NCI-H187 treated with DMSO at 0.1 percent for 48 hours (cell line): ENCODE results near the gene RBM6.
"Not testable (repeated sequence)": the region's sequence is repeated elsewhere in the genome, so short reads cannot be mapped to it uniquely, and the experiment has no call there.

Source experiments
- DNase-seq: peaks from one replicate; lab custom pipeline; 2025; lab: John Stamatoyannopoulos, UW

The RBM6 gene

DNA sequence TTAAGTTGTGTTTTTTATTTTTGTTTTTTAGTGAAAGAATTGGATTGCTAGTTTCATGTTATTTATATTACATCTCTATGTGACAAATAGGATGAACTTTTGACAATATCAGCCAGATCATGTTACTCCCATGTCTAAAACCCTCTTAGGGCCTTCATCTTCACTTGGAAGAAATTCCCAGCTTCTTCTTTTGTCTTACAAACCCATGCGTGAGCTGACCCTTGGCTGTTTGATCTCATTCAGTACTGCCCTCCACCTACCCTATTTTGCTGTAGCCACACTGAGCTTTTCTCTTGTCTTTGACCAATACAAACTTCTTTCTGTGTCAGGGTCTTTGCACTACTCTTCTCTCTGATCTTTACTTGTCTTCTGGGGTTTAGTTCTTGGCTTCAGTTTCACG lies 37.0 kb downstream of the RBM6 start:
- no peak for DNase-seq

DNA sequence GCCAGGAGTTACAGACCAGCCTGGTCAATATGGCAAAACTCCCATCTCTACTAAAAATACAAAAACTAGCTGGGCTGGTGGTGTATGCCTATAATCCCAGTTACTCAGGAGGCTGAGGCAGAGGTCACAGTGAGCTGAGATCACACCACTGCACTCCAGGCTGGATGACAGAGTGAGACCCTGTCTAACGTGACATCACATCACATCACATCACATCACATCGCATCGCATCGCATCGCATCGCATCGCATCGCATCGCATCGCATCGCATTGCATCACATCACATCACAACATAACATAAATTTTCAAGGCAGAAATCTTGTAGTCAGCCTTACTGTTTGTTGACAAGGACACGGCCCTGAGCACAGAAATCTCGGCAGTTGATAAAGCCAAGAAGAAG lies 44.4 kb downstream of the RBM6 start:
- no peak for DNase-seq

DNA sequence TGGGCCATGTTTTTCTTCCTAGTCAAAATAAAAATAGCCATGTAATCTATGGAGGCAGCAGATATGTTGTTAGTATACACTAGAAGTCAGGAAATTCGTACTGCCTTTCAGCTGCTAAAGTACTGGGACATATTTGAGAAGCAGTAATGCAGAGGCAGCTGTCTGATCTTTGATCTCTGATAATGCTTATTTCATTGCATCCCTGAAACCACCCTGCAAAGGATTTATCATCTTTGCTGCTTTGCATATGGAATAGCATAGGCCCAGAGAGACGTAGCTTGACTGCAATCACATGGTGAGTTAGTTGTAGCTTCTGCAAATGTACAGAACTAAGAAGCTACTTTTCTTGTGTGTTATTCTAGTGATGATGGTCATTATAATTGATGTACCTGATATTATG lies 52.4 kb downstream of the RBM6 start:
- no peak for DNase-seq

DNA sequence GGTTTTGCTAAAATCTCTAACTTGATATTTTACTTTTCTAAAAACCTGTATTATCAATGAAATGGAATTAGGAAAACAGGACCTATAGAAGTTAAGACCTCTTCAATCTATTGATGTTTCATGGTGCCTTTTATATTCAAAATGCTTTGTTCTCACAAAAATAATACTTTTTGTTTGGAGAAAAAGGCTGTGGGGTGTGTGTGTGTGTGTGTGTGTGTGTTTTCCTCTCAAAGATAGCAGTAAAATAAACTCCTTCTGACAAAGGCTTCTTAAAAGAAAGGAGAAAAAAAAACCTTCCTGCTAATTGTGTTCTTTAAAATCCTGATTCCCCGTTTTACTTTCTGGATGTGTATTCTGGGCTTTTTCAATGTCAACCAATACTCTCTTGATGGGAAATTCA lies 54.5 kb downstream of the RBM6 start:
- DNase-seq, result no peak

DNA sequence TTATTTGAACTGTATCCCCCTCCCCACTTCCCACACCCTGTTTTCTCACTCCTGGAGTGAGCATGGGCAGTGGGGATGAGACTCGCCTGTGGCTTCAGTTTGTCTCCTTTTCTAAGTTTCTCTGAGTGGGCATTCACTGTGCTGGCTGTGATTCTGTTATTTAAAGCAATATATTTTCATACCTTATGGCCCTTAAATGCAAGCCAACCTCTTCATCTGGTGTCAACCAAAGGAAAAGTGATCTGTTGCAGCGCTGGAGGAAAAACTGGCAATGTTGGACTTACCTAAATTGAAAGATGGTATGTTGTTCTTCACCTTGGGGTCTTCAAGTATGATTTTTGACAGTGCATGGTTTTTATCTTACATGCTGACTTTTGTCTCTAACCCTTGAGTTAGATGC lies 56.1 kb downstream of the RBM6 start:
- no peak for DNase-seq

DNA sequence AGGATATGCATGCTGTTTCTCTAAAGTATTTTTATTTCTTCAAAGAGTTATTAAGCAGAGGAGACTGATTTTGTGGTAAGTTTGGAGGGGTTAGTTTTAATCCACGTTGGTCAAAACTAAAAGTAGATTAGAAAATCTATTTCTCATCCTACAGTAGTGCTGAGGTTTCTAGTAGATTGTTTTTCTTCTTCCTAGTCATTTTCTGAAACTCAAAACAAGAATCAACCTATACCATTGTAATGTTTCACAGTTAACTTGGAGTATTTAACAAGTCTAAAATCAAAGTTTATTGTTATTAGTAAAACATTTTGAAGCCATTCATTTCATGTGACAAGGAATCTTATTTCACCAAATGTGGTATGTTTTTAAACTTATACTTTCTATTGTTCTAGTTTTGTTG lies 57.9 kb downstream of the RBM6 start:
- no peak for DNase-seq

DNA sequence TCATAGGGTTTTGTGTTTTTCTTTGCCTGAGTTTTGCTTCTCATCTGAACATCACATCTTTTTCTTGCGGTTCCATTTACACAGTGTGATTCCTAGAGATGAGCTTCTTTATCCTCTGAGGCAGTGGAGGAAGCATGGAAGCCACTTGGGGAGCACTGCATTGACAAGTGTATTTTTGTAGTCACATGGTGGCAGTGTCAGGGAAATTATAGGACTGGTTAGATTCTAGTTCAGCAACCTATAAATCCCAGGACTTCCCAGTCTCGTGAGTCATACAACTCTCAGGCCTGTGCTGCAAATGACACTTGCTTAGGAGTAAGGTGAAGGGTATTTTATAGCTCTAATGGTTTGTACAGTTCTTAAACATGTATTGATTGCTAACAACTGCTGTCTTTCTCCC lies 58.4 kb downstream of the RBM6 start:
- no peak for DNase-seq

DNA sequence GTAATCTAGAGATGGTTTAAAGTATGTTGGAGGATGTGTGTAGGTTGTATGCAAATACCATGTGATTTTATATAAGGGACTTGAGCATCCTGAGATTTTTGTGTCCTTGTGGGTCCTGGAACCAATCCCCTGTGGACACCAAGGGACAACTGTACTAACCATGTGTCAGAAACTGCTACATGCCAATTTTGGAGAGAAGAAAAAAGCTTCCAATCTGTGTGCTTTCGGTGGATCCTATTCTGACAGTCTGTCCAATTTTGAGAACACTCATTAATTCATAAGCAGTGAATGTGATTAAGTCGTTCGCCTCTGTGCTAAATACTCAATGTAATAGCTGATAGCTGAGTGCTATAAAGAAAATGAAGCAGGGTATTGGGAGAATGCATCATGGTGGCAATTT lies 61.6 kb downstream of the RBM6 start:
- no peak for DNase-seq

DNA sequence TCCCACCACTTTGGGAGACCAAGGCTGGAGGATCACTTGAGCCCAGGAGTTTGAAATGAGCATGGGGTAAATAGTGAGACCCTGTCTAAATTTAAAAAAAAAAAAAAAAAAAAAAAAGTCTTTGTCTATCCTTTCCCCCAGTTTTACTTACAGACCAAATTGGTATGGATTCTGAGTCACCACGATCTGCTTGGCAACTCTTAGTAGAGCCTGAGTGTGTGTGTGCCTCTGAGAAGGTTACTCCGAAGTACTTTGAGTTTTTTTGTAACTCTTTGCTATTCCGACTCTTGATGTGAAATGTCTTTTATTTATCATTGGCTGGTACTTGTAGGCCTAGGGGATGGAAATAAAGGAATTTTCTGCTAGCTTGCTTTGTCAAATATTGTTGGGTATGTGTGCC lies 63.3 kb downstream of the RBM6 start:
- no peak for DNase-seq

DNA sequence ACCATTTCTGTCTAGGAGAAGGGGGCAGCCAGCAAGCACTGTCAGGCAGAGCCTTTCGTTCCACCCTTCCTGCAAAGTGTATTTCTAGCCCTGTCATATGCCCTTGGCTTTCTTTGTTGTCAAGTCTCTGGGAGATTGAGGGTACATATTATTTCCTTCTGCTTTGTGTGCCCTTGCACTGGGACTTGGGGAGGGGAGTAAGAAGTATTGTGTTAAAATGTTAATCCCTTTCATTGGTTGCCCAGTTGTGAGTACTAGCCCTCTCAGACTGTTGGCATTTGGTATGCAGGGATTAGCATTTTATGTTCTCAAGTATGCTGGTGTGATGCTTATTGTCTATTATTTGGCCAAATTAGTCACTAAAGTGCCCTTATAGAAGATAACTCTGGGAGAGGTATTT lies 63.9 kb downstream of the RBM6 start:
- no peak for DNase-seq

DNA sequence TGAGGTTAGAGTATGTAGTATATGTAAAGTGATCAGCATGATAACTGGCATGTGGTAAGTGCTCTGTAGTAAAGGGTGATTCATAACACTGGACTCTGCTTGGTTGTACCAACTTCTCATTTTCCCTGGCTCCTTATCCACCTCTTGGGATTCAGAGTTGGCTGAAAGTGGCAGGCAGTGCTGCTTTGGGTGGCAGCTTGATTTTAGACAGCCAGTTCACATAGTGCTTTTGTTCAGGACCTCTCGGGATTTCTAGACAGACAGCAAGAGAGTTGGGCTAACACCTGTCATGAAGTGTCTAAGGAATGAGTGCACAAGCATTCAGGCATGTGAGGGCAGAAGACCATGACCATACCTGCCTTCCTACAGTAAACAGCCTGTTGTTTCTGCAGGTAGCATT lies 69.0 kb downstream of the RBM6 start:
- no peak for DNase-seq

DNA sequence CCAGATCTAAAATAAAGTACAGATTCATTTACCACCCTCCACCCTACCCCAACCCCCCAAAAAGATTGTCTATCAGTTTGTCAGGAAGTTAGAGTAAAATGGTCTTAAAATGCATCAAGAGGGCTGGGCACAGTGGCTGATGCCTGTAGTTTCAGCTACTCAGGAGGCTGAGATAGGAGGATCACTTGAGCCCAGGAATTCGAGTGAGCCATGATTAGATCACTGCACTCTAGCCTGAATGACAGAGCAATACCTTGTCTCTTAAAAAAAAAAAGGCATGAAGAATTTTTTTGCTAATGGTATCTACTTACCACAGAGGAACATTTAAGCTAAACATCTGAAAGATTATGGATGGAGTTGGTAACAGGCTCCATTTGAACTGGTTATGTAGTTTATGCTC lies 71.0 kb downstream of the RBM6 start:
- DNase-seq, result no peak

DNA sequence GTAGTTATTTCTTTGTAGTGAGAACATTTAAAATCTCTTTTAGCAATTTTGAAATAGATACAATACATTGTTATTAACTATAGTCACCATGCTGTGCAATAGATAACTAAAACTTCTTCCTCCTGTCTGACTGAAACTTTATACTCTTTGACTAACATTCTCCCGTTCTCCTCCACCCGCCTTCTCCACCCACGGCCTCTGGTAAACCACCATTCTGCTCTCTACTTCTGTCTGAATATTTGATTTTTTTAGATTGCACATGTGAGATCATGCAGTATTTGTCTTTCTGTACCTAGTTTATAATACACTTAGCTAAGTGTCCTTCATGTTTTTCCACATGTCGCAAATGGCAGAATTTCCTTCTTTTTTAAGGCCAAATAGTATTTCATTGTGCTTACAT lies 76.0 kb downstream of the RBM6 start:
- DNase-seq, result no peak

DNA sequence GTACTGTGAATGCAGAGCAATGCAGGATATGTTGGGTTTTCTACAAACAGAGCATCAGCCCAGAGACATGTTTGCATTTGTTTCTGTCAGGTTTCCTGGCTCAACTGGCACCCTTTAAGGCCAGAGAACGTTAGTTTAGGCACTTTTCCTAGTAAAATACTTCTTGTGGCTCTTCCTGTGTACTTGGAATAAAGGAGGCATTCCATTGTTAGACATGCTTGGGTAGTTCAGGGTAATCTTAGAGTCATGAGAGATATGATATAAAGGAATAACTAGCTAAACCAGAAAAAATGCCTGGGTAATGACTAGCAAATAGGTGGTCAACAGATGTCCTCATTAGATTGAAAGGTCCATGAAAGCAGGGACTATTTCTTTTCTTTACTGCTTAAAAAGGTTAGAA lies 88.4 kb downstream of the RBM6 start:
- DNase-seq, result no peak

DNA sequence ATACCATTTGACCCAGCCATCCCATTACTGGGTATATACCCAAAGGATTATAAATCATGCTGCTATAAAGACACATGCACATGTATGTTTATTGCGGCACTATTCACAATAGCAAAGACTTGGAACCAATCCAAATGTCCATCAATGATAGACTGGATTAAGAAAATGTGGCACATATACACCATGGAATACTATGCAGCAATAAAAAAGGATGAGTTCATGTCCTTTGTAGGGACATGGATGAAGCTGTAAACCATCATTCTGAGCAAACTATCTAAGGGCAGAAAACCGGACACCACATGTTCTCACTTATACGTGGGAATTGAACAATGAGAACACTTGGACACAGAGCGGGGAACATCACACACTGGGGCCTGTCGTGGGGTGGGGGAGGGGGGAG lies 91.3 kb downstream of the RBM6 start:
- not testable (repeated sequence) for DNase-seq

DNA sequence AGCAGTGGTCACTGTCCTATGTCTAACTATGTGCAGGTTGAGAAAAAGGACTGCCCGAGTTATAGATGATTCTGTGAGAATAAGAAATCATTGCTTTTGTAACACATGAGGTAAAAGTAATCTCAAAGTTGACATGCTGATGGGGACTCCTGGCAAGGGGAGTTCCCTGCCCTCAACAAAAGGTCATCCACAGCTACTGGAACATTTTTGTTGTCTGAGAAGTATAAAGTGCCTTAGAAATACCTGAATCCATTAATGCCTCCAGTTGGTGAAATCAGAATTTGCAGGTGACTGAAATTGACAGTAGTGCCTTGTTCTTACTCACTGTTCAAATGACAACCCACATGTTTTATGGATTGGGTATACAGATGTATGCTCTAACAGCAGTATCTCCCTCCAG lies 105.0 kb downstream of the RBM6 start:
- no peak for DNase-seq

DNA sequence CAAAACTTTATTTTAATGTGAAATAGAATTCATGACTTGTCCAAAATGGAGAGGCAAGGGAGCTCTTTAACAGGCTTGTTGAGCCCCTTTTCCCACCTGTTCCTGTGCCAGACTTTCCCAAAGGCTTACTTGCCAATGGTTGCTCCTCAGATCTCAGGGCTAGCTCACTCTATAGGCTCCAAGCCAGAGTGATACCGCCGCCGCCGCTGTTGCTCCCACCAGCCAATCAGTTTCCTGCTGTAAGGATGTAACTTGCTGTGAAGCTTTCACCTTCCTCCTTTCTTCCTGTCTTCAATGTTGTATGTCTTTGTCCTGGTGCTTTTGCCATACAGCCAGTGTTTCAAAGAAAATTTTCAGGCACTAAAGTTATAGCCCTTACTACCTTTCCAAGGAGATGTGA lies 107.5 kb downstream of the RBM6 start:
- DNase-seq, result no peak

DNA sequence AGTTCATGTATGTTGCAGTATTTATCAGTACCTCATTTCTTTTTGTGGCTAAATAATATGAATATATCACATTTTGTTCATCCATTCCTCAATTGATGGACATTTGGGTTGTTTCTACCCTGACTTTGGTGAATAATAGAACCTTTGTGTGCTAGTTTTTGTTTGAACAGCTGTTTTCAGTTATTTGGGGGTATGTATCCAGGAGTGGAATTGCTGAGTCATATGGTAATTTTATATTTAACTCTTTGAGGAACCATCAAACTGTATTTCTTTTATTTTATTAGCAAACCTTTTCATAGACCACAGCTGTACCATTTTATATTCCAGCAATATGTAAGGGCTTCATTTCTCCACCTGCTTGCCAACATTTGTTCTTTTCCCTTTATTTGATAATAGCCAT lies 110.4 kb downstream of the RBM6 start:
- no peak for DNase-seq

DNA sequence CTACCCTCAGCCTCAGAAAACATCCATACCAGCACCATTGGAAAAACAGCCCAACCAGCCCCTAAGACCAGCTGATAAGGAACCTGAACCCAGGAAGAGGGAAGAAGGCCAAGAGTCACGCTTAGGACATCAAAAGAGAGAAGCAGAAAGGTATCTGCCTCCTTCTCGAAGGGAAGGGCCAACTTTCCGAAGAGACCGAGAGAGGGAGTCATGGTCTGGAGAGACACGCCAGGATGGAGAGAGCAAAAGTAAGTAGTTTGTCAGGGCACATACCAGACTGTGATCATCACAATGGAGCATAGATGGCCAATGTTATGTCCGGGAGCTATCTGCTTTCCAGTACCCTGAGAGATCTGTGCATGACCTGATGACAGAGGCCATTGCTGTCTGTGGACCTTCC lies 117.8 kb downstream of the RBM6 start:
- no peak for DNase-seq

DNA sequence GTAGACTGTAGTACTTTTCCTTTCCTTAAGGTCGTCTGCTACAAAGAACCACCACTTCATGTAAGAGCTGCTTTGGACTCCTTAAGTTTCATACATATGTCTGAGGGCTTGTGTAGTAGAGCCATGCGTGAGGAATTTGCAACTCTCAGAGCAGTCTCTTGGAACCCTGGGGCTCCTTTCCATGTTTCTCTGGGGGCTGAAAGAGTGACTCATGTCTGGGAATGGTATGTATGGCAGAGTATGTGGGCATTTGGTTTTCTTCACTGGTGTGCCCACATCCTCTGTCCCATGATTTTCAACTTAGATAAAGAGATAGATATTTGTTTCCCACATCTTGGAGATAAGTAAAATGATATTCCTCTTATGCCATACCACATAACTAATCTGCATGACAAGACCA lies 128.2 kb downstream of the RBM6 start:
- DNase-seq, result no peak

DNA sequence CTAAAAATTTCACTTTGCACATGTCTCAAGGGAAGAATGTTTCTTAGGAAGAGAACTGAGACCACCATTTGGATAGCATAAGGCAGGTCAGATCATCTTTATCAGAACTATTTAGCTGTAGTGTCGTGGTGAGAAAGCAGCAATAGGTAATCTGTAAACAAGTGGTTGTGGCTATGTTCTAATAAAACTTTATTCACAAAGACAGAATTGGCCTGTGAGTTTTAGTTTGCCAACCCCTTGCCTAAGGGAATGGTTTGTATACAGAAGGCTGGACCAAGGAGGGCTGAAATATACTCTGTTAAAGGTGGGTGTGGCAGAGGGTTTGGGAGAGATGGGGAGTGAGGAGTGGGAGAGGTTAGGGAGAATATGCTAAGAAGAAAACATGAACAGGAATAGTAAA lies 138.1 kb downstream of the RBM6 start:
- DNase-seq, result no peak

DNA sequence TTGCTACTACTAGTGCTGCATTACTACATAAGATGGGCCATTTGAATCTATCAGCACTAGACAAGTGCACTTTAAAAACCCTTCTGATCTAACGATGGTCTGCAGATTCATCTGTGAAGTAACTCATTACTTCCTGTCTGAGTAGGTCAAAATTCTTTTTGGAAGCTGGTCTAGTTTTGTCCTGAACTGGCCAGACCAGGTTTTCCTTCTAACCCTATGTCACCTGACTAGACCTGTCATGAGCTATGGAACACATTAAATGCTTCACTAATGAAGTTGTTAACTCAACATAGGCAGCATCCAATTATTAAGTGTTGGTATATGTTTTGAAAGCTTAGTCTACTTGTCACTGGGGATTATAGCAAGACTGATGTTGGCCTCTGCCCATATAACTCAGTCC lies 138.7 kb downstream of the RBM6 start:
- no peak for DNase-seq

DNA sequence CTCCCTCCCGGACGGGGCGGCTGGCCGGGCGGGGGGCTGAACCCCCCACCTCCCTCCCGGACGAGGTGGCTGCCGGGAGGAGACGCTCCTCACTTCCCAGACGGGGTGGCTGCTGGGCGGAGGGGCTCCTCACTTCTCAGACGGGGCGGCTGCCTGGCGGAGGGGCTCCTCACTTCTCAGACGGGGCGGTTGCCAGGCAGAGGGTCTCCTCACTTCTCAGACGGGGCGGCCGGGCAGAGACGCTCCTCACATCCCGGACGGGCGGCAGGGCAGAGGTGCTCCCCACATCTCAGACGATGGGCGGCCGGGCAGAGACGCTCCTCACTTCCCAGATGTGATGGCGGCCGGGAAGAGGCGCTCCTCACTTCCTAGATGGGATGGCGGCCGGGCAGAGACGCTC lies 145.0 kb downstream of the RBM6 start:
- DNase-seq, result not testable (repeated sequence)

DNA sequence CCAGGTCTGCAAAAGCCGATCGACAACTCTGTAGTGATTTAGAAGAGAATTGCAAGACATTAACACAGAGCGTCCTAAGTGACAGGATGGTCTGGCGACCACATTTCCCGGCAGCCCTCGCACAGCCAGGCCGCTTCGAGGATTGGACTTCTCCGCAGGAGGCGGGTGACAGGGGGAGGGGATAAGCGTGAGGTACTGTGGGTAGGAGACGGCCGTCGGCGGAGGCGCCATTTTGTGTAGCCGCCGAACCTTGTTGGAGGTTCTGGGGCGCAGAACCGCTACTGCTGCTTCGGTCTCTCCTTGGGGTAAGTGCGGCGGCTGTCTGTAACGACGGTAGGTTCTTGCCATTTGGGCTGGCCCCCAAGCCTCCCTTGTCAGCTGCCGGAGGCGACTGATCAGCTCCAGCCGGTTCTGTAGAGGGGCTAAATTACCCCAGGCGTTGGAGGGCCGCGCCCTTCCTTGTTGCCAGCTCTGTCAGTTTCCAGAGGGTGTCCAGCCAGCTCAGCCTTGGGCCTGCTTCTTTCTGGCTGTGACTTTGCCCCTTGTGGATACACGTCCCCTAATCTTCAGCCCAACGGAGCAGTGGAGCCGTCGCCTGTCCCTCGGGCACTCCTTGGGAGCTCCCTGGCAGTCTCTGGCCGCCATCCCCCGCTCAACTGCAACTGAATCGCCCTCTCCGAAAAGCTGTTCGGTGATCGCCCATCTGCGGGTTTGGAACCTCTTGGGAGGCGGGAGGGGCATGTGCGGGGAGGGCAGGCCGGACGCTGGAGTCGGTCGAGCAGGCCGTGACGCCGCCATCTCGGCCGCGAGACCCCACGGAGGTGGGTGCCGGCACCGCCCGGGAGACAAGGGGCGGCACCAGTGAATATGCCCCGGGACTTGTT lies 149.0 kb downstream of the RBM6 start, which contains the start of gene RBM5:
Gene RBM5 (plus strand): TSS at position 195 of the 884 bp plus-strand sequence. CDS start 1,516 bp downstream, outside the sequence.
- DNase-seq, result peak; percentile 60
